ENCODE data around the gene FAF1.

Gene FAF1

GRCh38 chr1:50427086-50427817 is 532.8 kb downstream of the FAF1 start:
- H3K9me3 ChIP-seq (ENCODE audit: control insufficient read depth, low read length): no peaks in the 10 kb centered on the region
- H3K79me2 ChIP-seq: no peaks in the 10 kb centered on the region
- no peaks in the 10 kb centered on the region for H3K36me3 ChIP-seq (ENCODE audit: control insufficient read depth, insufficient read depth, low read length)
- no peak overlapping the region for H2AFZ ChIP-seq
- H3K9ac ChIP-seq: no peak overlapping the region
- H3K27me3 ChIP-seq (ENCODE audit: control insufficient read depth, insufficient read depth, low read length): peaks cover 44% of the 10 kb centered on the region
- H3K4me3 ChIP-seq (ENCODE audit: low read depth, low read length): no peak overlapping the region
- no peak overlapping the region for H3K4me2 ChIP-seq (ENCODE audit: low read length)
- H3K27ac ChIP-seq: no peak overlapping the region
- H3K4me1 ChIP-seq: no peaks in the 10 kb centered on the region
- TF ChIP-seq CTCF (IDR thresholded peaks at IDR 0.05): no peak

- H3K4me2 ChIP-seq (ENCODE audit: low read length): no peak overlapping the region
- no peaks in the 10 kb centered on the region for H3K79me2 ChIP-seq
- H3K27me3 ChIP-seq (ENCODE audit: control insufficient read depth, insufficient read depth, low read length): peaks cover 47% of the 10 kb centered on the region
- no peaks in the 10 kb centered on the region for H3K36me3 ChIP-seq (ENCODE audit: control insufficient read depth, insufficient read depth, low read length)
- H3K4me1 ChIP-seq: no peaks in the 10 kb centered on the region
- H3K4me3 ChIP-seq (ENCODE audit: low read depth, low read length): no peak overlapping the region
- H3K9me3 ChIP-seq (ENCODE audit: control insufficient read depth, low read length): no peaks in the 10 kb centered on the region
- H3K9ac ChIP-seq: no peak overlapping the region
- H3K27ac ChIP-seq: no peak overlapping the region
- TF ChIP-seq CTCF (IDR thresholded peaks at IDR 0.05): no peak
- H2AFZ ChIP-seq: no peak overlapping the region
Measured at GRCh38 chr1:50426702-50427085, 533.4 kb downstream of the FAF1 start.

GRCh38 chr1:50426108-50426700 is 533.9 kb downstream of the FAF1 start:
- Histone ChIP-seq H3K36me3 (ENCODE audit: control insufficient read depth, insufficient read depth, low read length) (no peaks in the 10 kb centered on the region), H3K27me3 (ENCODE audit: control insufficient read depth, insufficient read depth, low read length) (peaks cover 47% of the 10 kb centered on the region), H3K9me3 (ENCODE audit: control insufficient read depth, low read length) (no peaks in the 10 kb centered on the region), H3K79me2 (no peaks in the 10 kb centered on the region), H3K4me2 (ENCODE audit: low read length) (no peak overlapping the region), H3K4me3 (ENCODE audit: low read depth, low read length) (no peak overlapping the region), H3K27ac (no peak overlapping the region), H3K4me1 (no peaks in the 10 kb centered on the region), H3K9ac (no peak overlapping the region), H2AFZ (no peak overlapping the region)
- no peak for TF ChIP-seq CTCF (IDR thresholded peaks at IDR 0.05)

- no peaks in the 10 kb centered on the region for H3K9me3 ChIP-seq (ENCODE audit: control insufficient read depth, low read length)
- no peak overlapping the region for H3K9ac ChIP-seq
- H2AFZ ChIP-seq: no peak overlapping the region
- H3K4me2 ChIP-seq (ENCODE audit: low read length): no peak overlapping the region
- no peaks in the 10 kb centered on the region for H3K79me2 ChIP-seq
- TF ChIP-seq CTCF (IDR thresholded peaks at IDR 0.05): no peak
- H3K36me3 ChIP-seq (ENCODE audit: control insufficient read depth, insufficient read depth, low read length): no peaks in the 10 kb centered on the region
- no peak overlapping the region for H3K4me3 ChIP-seq (ENCODE audit: low read depth, low read length)
- no peak overlapping the region for H3K27ac ChIP-seq
- H3K4me1 ChIP-seq: no peaks in the 10 kb centered on the region
- H3K27me3 ChIP-seq (ENCODE audit: control insufficient read depth, insufficient read depth, low read length): peaks cover 53% of the 10 kb centered on the region
Measured at GRCh38 chr1:50425376-50426107, 534.5 kb downstream of the FAF1 start.

All from parathyroid adenoma (tissue), 2 donors.